T-helper 17 cell (primary cell): ENCODE results near the gene LRCH4. TPM values are rescaled to one million over a fixed set of nuclear protein-coding genes. Genes with fewer than 3 reads are reported as not detected.

Experiments used
- ATAC-seq: fragments of 150-1000 bp; cut with Tn5 transposase; 2 replicates; pipeline ENCODE4 v1.10.0; 2021; ENCODE audit warnings: mild to moderate bottlenecking, moderate library complexity
- DNase-seq, 3 donors: peaks; one replicate each; pipeline versions ENCODE4 v3.0.0 to v3.0.0-alpha.2; 2020 to 2021
- H3K9me3 ChIP-seq: one replicate; pipeline ENCODE4 v1.7.0; 2013; ENCODE audit warnings: low read length, mild to moderate bottlenecking; ENCODE audit not compliant: control insufficient read depth, poor library complexity, severe bottlenecking
- H3K27ac Mint-ChIP-seq: one replicate; pipeline ENCODE4 v1.8.0; 2022; ENCODE audit warnings: mild to moderate bottlenecking, moderate library complexity, mixed read lengths
- H3K27me3 Mint-ChIP-seq: one replicate; pipeline ENCODE4 v1.8.0; 2022; ENCODE audit warnings: mixed read lengths
- H3K36me3 Mint-ChIP-seq: one replicate; pipeline ENCODE4 v1.8.0; 2022; ENCODE audit warnings: low read depth, mixed read lengths
- H3K4me1 Mint-ChIP-seq: one replicate; pipeline ENCODE4 v1.8.0; 2022; ENCODE audit warnings: mild to moderate bottlenecking, mixed read lengths
- H3K4me3 Mint-ChIP-seq: one replicate; pipeline ENCODE4 v1.8.0; 2022; ENCODE audit warnings: mild to moderate bottlenecking, moderate library complexity, mixed read lengths
- total RNA-seq, 4 donors: library from RNA in 2 of 4; stranded (reverse) in 2 of 4; gene quantifications; one replicate each; pipeline ENCODE4 v1.2.3 and lab custom pipeline; 2022 to 2026

LRCH4 gene
- 100 to 1,000 TPM; 284 to 305 TPM for total RNA-seq
- total RNA-seq (lab: John Stamatoyannopoulos, UW) = 37.8 to 58.5 reads per million in 2 donors

GRCh38 chr7:100585511-100586265 lies at the start of gene LRCH4:
Gene LRCH4 (minus strand): TSS chr7:100586129. CDS start chr7:100586100, 29 bp downstream.
- Mint-ChIP-seq H3K4me1 (peaks cover 30% of the 10 kb centered on the region), H3K4me3 (peak within 1 kb of the TSS; percentile 99), H3K27me3 (no peaks in the 10 kb centered on the region), H3K27ac (peak within 1 kb of the TSS; percentile 98), H3K36me3 (peaks cover 6% of the 10 kb centered on the region)
- DNase-seq = peak; percentile 49 to 70 (median 69)
- H3K9me3 ChIP-seq = no peaks in the 10 kb centered on the region
- peak; percentile 32 for ATAC-seq

- no peaks in the 10 kb centered on the region for H3K27me3 Mint-ChIP-seq
- peaks cover 22% of the 10 kb centered on the region for H3K4me1 Mint-ChIP-seq
- H3K4me3 Mint-ChIP-seq = peak overlapping the region; percentile 89
- H3K27ac Mint-ChIP-seq = peak overlapping the region; percentile 29
- DNase-seq = peak; percentile 46 to 56 (median 47)
- ATAC-seq = peak; percentile 83
- H3K9me3 ChIP-seq = no peaks in the 10 kb centered on the region
- no peaks in the 10 kb centered on the region for H3K36me3 Mint-ChIP-seq
Measured at GRCh38 chr7:100632951-100633717, 47.2 kb upstream of the LRCH4 start.

GRCh38 chr7:100630066-100630465 lies 44.1 kb upstream of the LRCH4 start:
- ATAC-seq (no peak), DNase-seq (no peak)
- peak overlapping the region; percentile 36 for H3K4me3 Mint-ChIP-seq
- H3K4me1 Mint-ChIP-seq = peaks cover 33% of the 10 kb centered on the region
- peak overlapping the region; percentile 57 for H3K27ac Mint-ChIP-seq
- H3K9me3 ChIP-seq = no peaks in the 10 kb centered on the region
- H3K36me3 Mint-ChIP-seq = no peaks in the 10 kb centered on the region
- no peaks in the 10 kb centered on the region for H3K27me3 Mint-ChIP-seq

- H3K4me1 Mint-ChIP-seq = peaks cover 32% of the 10 kb centered on the region
Measured at GRCh38 chr7:100629117-100629716, 43.3 kb upstream of the LRCH4 start.

GRCh38 chr7:100627238-100627549 lies 41.3 kb upstream of the LRCH4 start:
- no peak for DNase-seq
- Mint-ChIP-seq H3K4me3 (no peak overlapping the region), H3K36me3 (no peaks in the 10 kb centered on the region), H3K27me3 (no peaks in the 10 kb centered on the region), H3K27ac (no peak overlapping the region), H3K4me1 (peaks cover 32% of the 10 kb centered on the region)
- no peaks in the 10 kb centered on the region for H3K9me3 ChIP-seq
- ATAC-seq = no peak

More at GRCh38 chr7:100629117-100629716, 43.3 kb upstream of the LRCH4 start:
- Mint-ChIP-seq H3K36me3 (no peaks in the 10 kb centered on the region), H3K27me3 (no peaks in the 10 kb centered on the region), H3K27ac (peak overlapping the region; percentile 81), H3K4me3 (peak overlapping the region; percentile 31)
- no peaks in the 10 kb centered on the region for H3K9me3 ChIP-seq
- DNase-seq (no peak), ATAC-seq (no peak)

GRCh38 chr7:100626530-100627237 lies 40.8 kb upstream of the LRCH4 start:
- H3K27me3 Mint-ChIP-seq = no peaks in the 10 kb centered on the region
- no peaks in the 10 kb centered on the region for H3K9me3 ChIP-seq
- H3K27ac Mint-ChIP-seq = no peak overlapping the region
- H3K4me1 Mint-ChIP-seq = peaks cover 34% of the 10 kb centered on the region
- DNase-seq = peak; percentile 68 to 87 (median 80)
- H3K36me3 Mint-ChIP-seq = peaks cover 4% of the 10 kb centered on the region
- H3K4me3 Mint-ChIP-seq = peak overlapping the region; percentile 79
- ATAC-seq = peak; percentile 99

GRCh38 chr7:100626055-100626454 lies 40.1 kb upstream of the LRCH4 start:
- no peak for DNase-seq
- Mint-ChIP-seq H3K4me3 (peak overlapping the region; percentile 79), H3K4me1 (peaks cover 37% of the 10 kb centered on the region), H3K36me3 (peaks cover 6% of the 10 kb centered on the region), H3K27me3 (no peaks in the 10 kb centered on the region), H3K27ac (no peak overlapping the region)
- H3K9me3 ChIP-seq = no peaks in the 10 kb centered on the region
- no peak for ATAC-seq

GRCh38 chr7:100623951-100624824 lies 38.3 kb upstream of the LRCH4 start:
- ATAC-seq = no peak
- DNase-seq = no peak
- H3K4me3 Mint-ChIP-seq = peak overlapping the region; percentile 71
- peaks cover 32% of the 10 kb centered on the region for H3K4me1 Mint-ChIP-seq
- peaks cover 6% of the 10 kb centered on the region for H3K36me3 Mint-ChIP-seq
- H3K27me3 Mint-ChIP-seq = no peaks in the 10 kb centered on the region
- H3K9me3 ChIP-seq = no peaks in the 10 kb centered on the region
- H3K27ac Mint-ChIP-seq = peak overlapping the region; percentile 75

- H3K9me3 ChIP-seq = no peaks in the 10 kb centered on the region
- DNase-seq (no peak), ATAC-seq (no peak)
- Mint-ChIP-seq H3K4me1 (peaks cover 19% of the 10 kb centered on the region), H3K36me3 (peaks cover 6% of the 10 kb centered on the region), H3K27ac (peak overlapping the region; percentile 81), H3K4me3 (no peak overlapping the region), H3K27me3 (no peaks in the 10 kb centered on the region)
Measured at GRCh38 chr7:100621554-100621953, 35.6 kb upstream of the LRCH4 start.

GRCh38 chr7:100620804-100621203 lies 34.9 kb upstream of the LRCH4 start:
- Mint-ChIP-seq H3K4me1 (peaks cover 17% of the 10 kb centered on the region), H3K27ac (no peak overlapping the region), H3K4me3 (no peak overlapping the region), H3K27me3 (no peaks in the 10 kb centered on the region), H3K36me3 (peaks cover 6% of the 10 kb centered on the region)
- ATAC-seq (no peak), DNase-seq (no peak)
- no peaks in the 10 kb centered on the region for H3K9me3 ChIP-seq

- no peak overlapping the region for H3K27ac Mint-ChIP-seq
- H3K4me3 Mint-ChIP-seq = no peak overlapping the region
- DNase-seq = no peak
Measured at GRCh38 chr7:100620239-100620638, 34.3 kb upstream of the LRCH4 start.

GRCh38 chr7:100614308-100614861 lies 28.5 kb upstream of the LRCH4 start:
- no peak for DNase-seq
- peak overlapping the region; percentile 67 for H3K27ac Mint-ChIP-seq
- peaks cover 20% of the 10 kb centered on the region for H3K4me1 Mint-ChIP-seq
- no peak overlapping the region for H3K4me3 Mint-ChIP-seq
- ATAC-seq = no peak
- no peaks in the 10 kb centered on the region for H3K9me3 ChIP-seq
- no peaks in the 10 kb centered on the region for H3K27me3 Mint-ChIP-seq
- H3K36me3 Mint-ChIP-seq = peaks cover 3% of the 10 kb centered on the region

More at GRCh38 chr7:100620239-100620638, 34.3 kb upstream of the LRCH4 start:
- Mint-ChIP-seq H3K4me1 (peaks cover 16% of the 10 kb centered on the region), H3K36me3 (peaks cover 6% of the 10 kb centered on the region), H3K27me3 (no peaks in the 10 kb centered on the region)
- no peak for ATAC-seq
- no peaks in the 10 kb centered on the region for H3K9me3 ChIP-seq
